GM19438 (cell line): Measurements from ENCODE around the gene ST6GALNAC3.
A peak's percentile ranks its signal among the peaks of the same experiment; 100 is the strongest.

Experiments used
- ATAC-seq: cut with Tn5 transposase; IDR thresholded peaks from one replicate; pipeline ENCODE4 v1.9.1; 2021; ENCODE audit warnings: low read depth; ENCODE audit not compliant: unreplicated experiment

The ST6GALNAC3 gene

GRCh38 chr1:76185207-76185606, 110.7 kb downstream of the ST6GALNAC3 start:
- no peak for ATAC-seq

- ATAC-seq = no peak
Observed at GRCh38 chr1:76186554-76187170, 112.1 kb downstream of the ST6GALNAC3 start.

DNA sequence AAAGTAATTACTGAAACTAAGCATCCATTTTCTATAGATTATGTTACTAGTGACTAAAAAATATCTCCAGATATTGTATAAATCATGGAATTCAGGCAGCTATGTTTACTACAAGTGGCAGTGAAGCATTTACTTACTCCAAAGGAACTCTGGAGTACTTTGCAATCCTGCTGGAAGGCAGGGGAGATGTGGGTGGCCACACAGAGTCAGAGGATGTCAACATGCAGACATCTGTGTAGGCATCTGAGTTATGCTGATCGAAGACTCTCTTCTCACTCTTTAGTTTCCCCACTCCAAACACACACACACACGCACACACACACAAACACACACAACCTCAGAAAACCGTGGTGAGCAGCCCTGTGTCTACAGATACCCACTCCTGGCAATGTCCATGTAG, 112.9 kb downstream of the ST6GALNAC3 start:
- ATAC-seq = no peak

DNA sequence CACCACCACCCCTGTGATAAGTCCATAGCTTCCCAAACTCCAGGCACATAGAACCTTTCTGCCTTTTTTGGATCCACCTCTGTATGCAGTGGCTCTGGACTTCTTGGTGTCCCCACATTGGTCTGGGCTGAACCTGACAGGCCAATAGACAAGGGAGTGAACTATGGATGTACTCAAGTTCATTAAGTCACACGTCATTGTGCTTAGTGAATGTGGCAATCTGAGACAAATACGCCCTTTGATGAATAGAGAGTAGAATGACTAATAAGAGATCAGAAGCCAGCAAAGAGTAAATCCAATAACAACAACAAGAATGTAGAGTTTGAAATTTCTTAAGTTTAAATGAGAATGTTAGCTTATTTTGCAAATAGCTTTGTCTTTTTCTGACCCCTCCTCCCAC, 114.8 kb downstream of the ST6GALNAC3 start:
- no peak for ATAC-seq

GRCh38 chr1:76190749-76191424, 116.3 kb downstream of the ST6GALNAC3 start:
- peak; percentile 71 for ATAC-seq

GRCh38 chr1:76191561-76191960, 117.0 kb downstream of the ST6GALNAC3 start:
- ATAC-seq = no peak

GRCh38 chr1:76198452-76198851, 123.9 kb downstream of the ST6GALNAC3 start:
- ATAC-seq = no peak

GRCh38 chr1:76202670-76203069, 128.1 kb downstream of the ST6GALNAC3 start:
- ATAC-seq = no peak

DNA sequence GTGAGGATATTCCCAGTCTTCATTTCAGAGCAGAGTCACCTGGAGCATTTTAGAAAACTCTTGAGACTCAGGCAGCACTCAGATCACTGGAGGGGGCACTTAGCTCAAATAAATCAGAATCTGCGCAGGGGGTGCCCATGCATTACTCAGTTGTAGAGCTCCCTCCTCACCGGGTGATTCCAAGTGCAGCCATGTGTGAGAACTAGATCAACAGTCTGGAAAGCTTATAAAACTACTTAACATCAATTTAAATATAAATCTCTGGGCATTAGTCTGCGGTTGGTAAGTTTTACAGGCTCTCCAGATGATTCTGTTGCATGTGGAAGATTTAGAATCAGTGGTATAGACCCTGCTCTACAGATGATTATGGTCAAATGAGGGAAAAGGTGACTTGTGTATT, 128.6 kb downstream of the ST6GALNAC3 start:
- no peak for ATAC-seq

GRCh38 chr1:76209238-76209637, 134.7 kb downstream of the ST6GALNAC3 start:
- ATAC-seq = no peak

- ATAC-seq = no peak
Observed at GRCh38 chr1:76209648-76210047, 135.1 kb downstream of the ST6GALNAC3 start.

DNA sequence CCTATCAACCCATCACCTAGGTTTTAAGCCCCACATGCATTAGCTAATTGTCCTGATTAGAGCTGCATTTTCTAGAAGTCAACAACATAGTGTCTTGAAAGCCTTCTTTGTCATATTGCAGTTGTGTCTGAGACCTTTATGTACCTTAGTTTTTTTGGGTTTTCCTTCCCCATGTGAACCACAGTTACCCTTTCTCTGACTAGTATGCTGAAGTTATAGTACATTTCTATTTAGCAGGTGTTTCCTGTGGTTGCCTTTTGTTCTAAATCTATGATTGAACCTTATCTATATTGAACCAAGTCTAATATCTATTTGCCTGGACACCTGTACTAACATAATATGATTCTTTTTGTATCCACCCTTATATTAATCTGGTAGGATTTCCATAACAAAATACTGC, 135.6 kb downstream of the ST6GALNAC3 start:
- ATAC-seq = no peak

- ATAC-seq = no peak
Observed at GRCh38 chr1:76218888-76219287, 144.3 kb downstream of the ST6GALNAC3 start.

GRCh38 chr1:76219366-76219818, 144.8 kb downstream of the ST6GALNAC3 start:
- ATAC-seq = no peak

DNA sequence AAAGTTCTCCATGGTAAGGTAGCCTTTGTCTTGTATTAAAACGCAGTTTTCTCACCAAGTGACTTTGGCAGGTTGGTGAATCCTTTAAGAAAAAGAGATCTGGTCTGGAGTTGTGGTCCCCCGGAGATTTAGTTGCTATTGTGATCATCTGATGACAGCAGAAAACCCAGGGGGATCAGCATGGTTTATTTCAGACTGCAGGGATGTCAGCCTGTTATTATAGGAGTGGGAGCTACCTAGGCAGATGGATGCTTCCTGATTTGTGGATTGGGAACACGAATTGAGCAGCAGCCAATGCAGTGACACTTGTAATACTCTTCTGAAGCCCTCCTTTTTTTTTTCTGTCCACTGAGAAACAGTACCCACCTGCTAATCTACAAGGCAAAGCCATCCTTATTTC, 150.2 kb downstream of the ST6GALNAC3 start:
- no peak for ATAC-seq

GRCh38 chr1:76225526-76225925, 151.0 kb downstream of the ST6GALNAC3 start:
- no peak for ATAC-seq

DNA sequence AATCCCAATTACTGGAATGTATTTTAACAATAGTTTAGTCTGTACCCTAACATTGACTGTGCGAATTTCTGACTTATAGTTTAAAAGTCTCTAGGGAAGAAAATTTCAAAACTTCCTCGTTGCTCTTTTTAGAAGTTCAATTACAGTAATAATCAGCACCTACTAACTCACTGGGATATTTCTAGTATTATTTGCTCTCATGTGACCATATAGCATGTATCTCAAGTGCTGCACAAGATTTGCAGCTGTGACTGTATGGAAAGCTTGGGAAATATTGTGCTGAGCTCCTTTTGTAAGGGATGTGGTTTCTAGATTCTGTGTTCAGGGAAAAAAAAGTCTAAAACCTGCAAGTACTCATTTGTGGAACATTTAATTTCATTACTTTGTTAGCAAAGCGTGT, 153.1 kb downstream of the ST6GALNAC3 start:
- no peak for ATAC-seq

GRCh38 chr1:76229279-76230005, 154.9 kb downstream of the ST6GALNAC3 start:
- ATAC-seq = no peak

- no peak for ATAC-seq
Observed at GRCh38 chr1:76230842-76231281, 156.3 kb downstream of the ST6GALNAC3 start.

GRCh38 chr1:76231320-76231719, 156.8 kb downstream of the ST6GALNAC3 start:
- no peak for ATAC-seq

GRCh38 chr1:76232666-76233065, 158.1 kb downstream of the ST6GALNAC3 start:
- ATAC-seq = no peak

DNA sequence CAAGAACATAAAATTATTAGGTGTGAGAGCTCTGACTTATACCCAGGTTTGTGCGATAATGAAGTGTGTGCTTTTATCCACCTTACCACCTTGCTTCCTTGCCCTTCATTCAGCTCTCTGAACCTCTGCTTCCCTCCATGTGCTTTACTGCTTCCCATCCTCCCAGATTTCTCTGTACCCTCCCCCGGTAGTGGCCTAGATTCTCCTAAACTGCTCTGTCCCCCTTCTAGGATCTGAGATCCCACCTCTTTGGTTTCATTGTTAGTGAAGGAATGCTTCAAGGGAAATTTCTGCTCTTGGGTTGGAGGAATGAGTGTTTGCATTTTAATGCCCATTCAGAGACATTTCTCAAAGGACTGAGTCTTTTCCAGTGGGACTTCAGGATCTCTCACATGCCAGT, 159.5 kb downstream of the ST6GALNAC3 start:
- no peak for ATAC-seq
